ENCODE measurements around the gene ICE1. TPM values are rescaled to one million over a fixed set of nuclear protein-coding genes. Genes with fewer than 3 reads are reported as not detected.
A peak's percentile ranks its signal among the peaks of the same experiment; 100 is the strongest.

ICE1 gene
- total and polyA plus RNA-seq, 3 donors from 2014 or later, result 13.8 to 35.6 (median 34.5) TPM

- no peaks in the 10 kb centered on the region for H3K9me3 ChIP-seq
- WGBS, 2 donors, result 0% methylated on average over 32 to 58 of the region's 58 CpGs
- H3K4me3 ChIP-seq, result peak overlapping the region; percentile 85 to 99
- intact Hi-C loops (cut with DNase I; ENCODE audit: low total_unique reads), result no loop called here
- H3K36me3 ChIP-seq (ENCODE audit: low read depth, missing control alignments), result no peaks in the 10 kb centered on the region
- H3K4me1 ChIP-seq, result peaks cover 27% of the 10 kb centered on the region
- H3K27me3 ChIP-seq, result no peaks in the 10 kb centered on the region
- H3K27ac ChIP-seq, result peak overlapping the region; percentile 92 to 99
- TF ChIP-seq POLR2A (IDR thresholded peaks at IDR 0.05), result no peak
- DNase-seq, result peak; percentile 21
Measured at GRCh38 chr5:5422819-5423515, 490 bp downstream of the ICE1 start.

GRCh38 chr5:5423586-5423985 is 1.1 kb downstream of the ICE1 start:
- no peaks in the 10 kb centered on the region for H3K9me3 ChIP-seq
- TF ChIP-seq POLR2A (IDR thresholded peaks at IDR 0.05), result no peak
- TF ChIP-seq, protein P1, sequence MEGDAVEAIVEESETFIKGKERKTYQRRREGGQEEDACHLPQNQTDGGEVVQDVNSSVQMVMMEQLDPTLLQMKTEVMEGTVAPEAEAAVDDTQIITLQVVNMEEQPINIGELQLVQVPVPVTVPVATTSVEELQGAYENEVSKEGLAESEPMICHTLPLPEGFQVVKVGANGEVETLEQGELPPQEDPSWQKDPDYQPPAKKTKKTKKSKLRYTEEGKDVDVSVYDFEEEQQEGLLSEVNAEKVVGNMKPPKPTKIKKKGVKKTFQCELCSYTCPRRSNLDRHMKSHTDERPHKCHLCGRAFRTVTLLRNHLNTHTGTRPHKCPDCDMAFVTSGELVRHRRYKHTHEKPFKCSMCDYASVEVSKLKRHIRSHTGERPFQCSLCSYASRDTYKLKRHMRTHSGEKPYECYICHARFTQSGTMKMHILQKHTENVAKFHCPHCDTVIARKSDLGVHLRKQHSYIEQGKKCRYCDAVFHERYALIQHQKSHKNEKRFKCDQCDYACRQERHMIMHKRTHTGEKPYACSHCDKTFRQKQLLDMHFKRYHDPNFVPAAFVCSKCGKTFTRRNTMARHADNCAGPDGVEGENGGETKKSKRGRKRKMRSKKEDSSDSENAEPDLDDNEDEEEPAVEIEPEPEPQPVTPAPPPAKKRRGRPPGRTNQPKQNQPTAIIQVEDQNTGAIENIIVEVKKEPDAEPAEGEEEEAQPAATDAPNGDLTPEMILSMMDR (IDR thresholded peaks at IDR 0.05), result no peak
- peaks cover 27% of the 10 kb centered on the region for H3K4me1 ChIP-seq
- no peaks in the 10 kb centered on the region for H3K27me3 ChIP-seq
- intact Hi-C loops (cut with DNase I; ENCODE audit: low total_unique reads), result no loop called here
- H3K27ac ChIP-seq, result no peak overlapping the region
- no peaks in the 10 kb centered on the region for H3K36me3 ChIP-seq (ENCODE audit: low read depth, missing control alignments)
- no peak for DNase-seq
- peak overlapping the region; percentile 85 to 99 for H3K4me3 ChIP-seq
- 24 to 31% methylated on average over 7 of the region's 7 CpGs for WGBS, 2 donors

GRCh38 chr5:5424736-5425135 is 2.3 kb downstream of the ICE1 start:
- Histone ChIP-seq H3K27ac (no peak overlapping the region), H3K4me3 (no peak overlapping the region), H3K4me1 (peaks cover 27% of the 10 kb centered on the region), H3K36me3 (ENCODE audit: low read depth, missing control alignments) (no peaks in the 10 kb centered on the region), H3K27me3 (no peaks in the 10 kb centered on the region), H3K9me3 (no peaks in the 10 kb centered on the region)
- intact Hi-C loops (cut with DNase I; ENCODE audit: low total_unique reads), result no loop called here
- DNase-seq, result no peak
- TF ChIP-seq, protein P1 (IDR thresholded peaks at IDR 0.05), result no peak
- TF ChIP-seq POLR2A (IDR thresholded peaks at IDR 0.05), result no peak
- WGBS, 2 donors, result 49 to 65% methylated on average over 2 of the region's 2 CpGs

GRCh38 chr5:5430136-5430535 is 7.7 kb downstream of the ICE1 start:
- DNase-seq, result no peak
- TF ChIP-seq, protein P1 (IDR thresholded peaks at IDR 0.05), result no peak
- TF ChIP-seq POLR2A (IDR thresholded peaks at IDR 0.05), result no peak
- 75 to 84% methylated on average over 3 of the region's 3 CpGs for WGBS, 2 donors
- Histone ChIP-seq H3K27me3 (no peaks in the 10 kb centered on the region), H3K36me3 (ENCODE audit: low read depth, missing control alignments) (no peaks in the 10 kb centered on the region), H3K4me3 (no peak overlapping the region), H3K9me3 (no peaks in the 10 kb centered on the region), H3K27ac (no peak overlapping the region), H3K4me1 (peaks cover 16% of the 10 kb centered on the region)
- intact Hi-C loops (cut with DNase I; ENCODE audit: low total_unique reads), result no loop called here

- H3K4me3 ChIP-seq, result no peak overlapping the region
- WGBS, 2 donors, result 75 to 80% methylated on average over 4 of the region's 4 CpGs
- no peaks in the 10 kb centered on the region for H3K27me3 ChIP-seq
- H3K9me3 ChIP-seq, result no peaks in the 10 kb centered on the region
- intact Hi-C loops (cut with DNase I; ENCODE audit: low total_unique reads), result no loop called here
- TF ChIP-seq POLR2A (IDR thresholded peaks at IDR 0.05), result no peak
- TF ChIP-seq, protein P1 (IDR thresholded peaks at IDR 0.05), result no peak
- peaks cover 12% of the 10 kb centered on the region for H3K4me1 ChIP-seq
- DNase-seq, result no peak
- no peaks in the 10 kb centered on the region for H3K36me3 ChIP-seq (ENCODE audit: low read depth, missing control alignments)
- no peak overlapping the region for H3K27ac ChIP-seq
Measured at GRCh38 chr5:5432020-5432707, 9.7 kb downstream of the ICE1 start.

All from testis (tissue), 3 donors.